A549 (cell line): ENCODE results near the gene HORMAD1.
A peak's percentile ranks its signal among the peaks of the same experiment; 100 is the strongest.

Experiments used
- CEBPB ChIP-seq, 2 experiments: fragments of >200 bp in 1 of 2; sonication (Bioruptor Twin) in 1 of 2; formaldehyde crosslinking in 1 of 2; IDR thresholded peaks; 2 replicates each; pipeline ENCODE4 v1.6.1; 2012 to 2016
- ESRRA ChIP-seq: fragments of 150-350 bp; IDR thresholded peaks from 2 replicates; pipeline ENCODE4 v1.6.1; 2014; ENCODE audit warnings: mild to moderate bottlenecking, low read length, borderline replicate concordance
- GATA3 ChIP-seq: IDR thresholded peaks from 2 replicates; pipeline ENCODE4 v1.6.1; 2012; ENCODE audit warnings: borderline replicate concordance
- MAFK ChIP-seq: fragments of 450-650 bp; IDR thresholded peaks from 2 replicates; pipeline ENCODE4 v1.6.1; 2014; ENCODE audit not compliant: partially characterized antibody
- MYC ChIP-seq: IDR thresholded peaks from 2 replicates; pipeline ENCODE4 v1.6.1; 2012; ENCODE audit warnings: mild to moderate bottlenecking, inconsistent platforms, low read length, improper control_type of control experiment, borderline replicate concordance
- NPAS2 ChIP-seq: fragments of 250-450 bp; sonication (Bioruptor Pico); IDR thresholded peaks from 2 replicates; pipeline ENCODE4 v1.8.0; 2022; ENCODE audit warnings: mild to moderate bottlenecking, moderate library complexity, borderline replicate concordance
- PHF8 ChIP-seq: fragments of 200-600 bp; sonication (generic); IDR thresholded peaks from 2 replicates; pipeline ENCODE4 v1.6.1; 2016; ENCODE audit warnings: low read depth, mild to moderate bottlenecking, antibody characterized with exemption, moderate library complexity, borderline replicate concordance
- POLR2A ChIP-seq: IDR thresholded peaks from 2 replicates; pipeline ENCODE4 v1.6.1; 2012; ENCODE audit warnings: mild to moderate bottlenecking, low read length
- RARB ChIP-seq: fragments of 250-450 bp; sonication (Bioruptor Pico); IDR thresholded peaks from 2 replicates; pipeline ENCODE4 v1.8.0; 2021; ENCODE audit warnings: mild to moderate bottlenecking, moderate library complexity
- RFX5 ChIP-seq: fragments of 450-650 bp; IDR thresholded peaks from 2 replicates; pipeline ENCODE4 v1.7.1; 2014; ENCODE audit warnings: antibody characterized with exemption, mild to moderate bottlenecking, moderate library complexity
- TF ChIP-seq, protein P1 (sequence below): fragments of >200 bp; sonication (Bioruptor Twin); formaldehyde crosslinking; IDR thresholded peaks from 3 replicates; pipeline ENCODE4 v1.5.1; 2016
- TF ChIP-seq, protein P2 (sequence below): IDR thresholded peaks from 2 replicates; pipeline ENCODE4 v1.6.1; 2012; ENCODE audit warnings: low read depth, borderline replicate concordance

DNA sequence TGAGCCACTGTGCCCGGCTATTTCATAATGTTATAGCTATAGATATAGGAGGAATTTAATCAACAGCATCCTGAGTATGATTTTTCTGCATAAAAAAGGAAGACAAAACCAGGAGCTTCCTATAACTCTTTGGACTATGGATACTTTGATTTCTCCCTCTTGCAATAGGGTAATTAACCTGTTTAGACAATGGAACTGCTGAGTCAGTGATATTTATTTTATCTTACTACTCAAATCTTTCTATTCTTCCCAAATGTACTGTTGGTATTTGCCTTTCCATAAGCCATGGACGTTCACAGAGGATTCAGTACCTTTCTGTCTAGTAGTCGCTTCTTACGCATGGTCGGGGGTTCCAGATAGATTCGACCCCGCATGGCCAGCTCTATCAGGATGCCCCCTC lies 57.4 kb downstream of the HORMAD1 start:
- TF ChIP-seq POLR2A (no peak), ESRRA (no peak), RARB (CRISPR knock-in tag) (no peak), NPAS2 (no peak), GATA3 (no peak), CEBPB (IDR thresholded peaks at IDR 0.05) (no peak), PHF8 (no peak), MAFK (peak; percentile 94), MYC (no peak), RFX5 (no peak)
- TF ChIP-seq, protein P1, sequence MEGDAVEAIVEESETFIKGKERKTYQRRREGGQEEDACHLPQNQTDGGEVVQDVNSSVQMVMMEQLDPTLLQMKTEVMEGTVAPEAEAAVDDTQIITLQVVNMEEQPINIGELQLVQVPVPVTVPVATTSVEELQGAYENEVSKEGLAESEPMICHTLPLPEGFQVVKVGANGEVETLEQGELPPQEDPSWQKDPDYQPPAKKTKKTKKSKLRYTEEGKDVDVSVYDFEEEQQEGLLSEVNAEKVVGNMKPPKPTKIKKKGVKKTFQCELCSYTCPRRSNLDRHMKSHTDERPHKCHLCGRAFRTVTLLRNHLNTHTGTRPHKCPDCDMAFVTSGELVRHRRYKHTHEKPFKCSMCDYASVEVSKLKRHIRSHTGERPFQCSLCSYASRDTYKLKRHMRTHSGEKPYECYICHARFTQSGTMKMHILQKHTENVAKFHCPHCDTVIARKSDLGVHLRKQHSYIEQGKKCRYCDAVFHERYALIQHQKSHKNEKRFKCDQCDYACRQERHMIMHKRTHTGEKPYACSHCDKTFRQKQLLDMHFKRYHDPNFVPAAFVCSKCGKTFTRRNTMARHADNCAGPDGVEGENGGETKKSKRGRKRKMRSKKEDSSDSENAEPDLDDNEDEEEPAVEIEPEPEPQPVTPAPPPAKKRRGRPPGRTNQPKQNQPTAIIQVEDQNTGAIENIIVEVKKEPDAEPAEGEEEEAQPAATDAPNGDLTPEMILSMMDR, result no peak
- TF ChIP-seq, protein P2, sequence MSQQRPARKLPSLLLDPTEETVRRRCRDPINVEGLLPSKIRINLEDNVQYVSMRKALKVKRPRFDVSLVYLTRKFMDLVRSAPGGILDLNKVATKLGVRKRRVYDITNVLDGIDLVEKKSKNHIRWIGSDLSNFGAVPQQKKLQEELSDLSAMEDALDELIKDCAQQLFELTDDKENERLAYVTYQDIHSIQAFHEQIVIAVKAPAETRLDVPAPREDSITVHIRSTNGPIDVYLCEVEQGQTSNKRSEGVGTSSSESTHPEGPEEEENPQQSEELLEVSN, result no peak
